Renal pelvis (tissue), 4 donors: ENCODE results near the gene APOL2. TPM values are rescaled to one million over a fixed set of nuclear protein-coding genes. Genes with fewer than 3 reads are reported as not detected.
"Not testable (repeated sequence)": the region's sequence is repeated elsewhere in the genome, so short reads cannot be mapped to it uniquely, and the experiment has no call there.

ENCODE experiments used
- DNase-seq: peaks from one replicate; pipeline ENCODE4 v3.0.0-alpha.2; 2013
- polyA plus RNA-seq, 3 donors: library from polyadenylated mRNA; unstranded; fragments of 120-200 nt; gene quantifications; one replicate each; pipeline ENCODE4 v1.2.1, GENCODE V29; 2013; ENCODE audit not compliant: insufficient read length in 3 of 3

APOL2 gene
- polyA plus RNA-seq, 3 donors, result 22.4 to 34.8 (median 34.1) TPM

DNA sequence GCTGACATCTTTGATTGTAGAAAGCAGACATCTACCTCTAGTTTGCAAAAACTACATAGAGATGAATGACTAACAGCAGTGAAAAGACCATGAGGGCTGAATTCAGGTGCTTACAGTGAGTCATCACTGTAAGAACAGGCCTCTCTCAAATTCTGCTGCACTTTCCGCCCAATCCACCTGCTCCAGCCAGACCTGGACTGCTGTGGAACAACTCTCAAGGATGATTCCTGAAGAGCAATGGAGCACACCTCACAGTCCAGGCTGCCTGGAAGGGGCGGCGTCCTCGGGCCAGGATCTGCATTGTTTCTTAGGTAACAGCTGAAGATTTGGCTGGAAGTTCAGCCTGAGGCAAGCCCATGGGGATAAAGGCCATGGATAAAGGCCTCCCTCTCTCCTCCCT is 15.1 kb downstream of the APOL2 start:
- DNase-seq, result no peak

DNA sequence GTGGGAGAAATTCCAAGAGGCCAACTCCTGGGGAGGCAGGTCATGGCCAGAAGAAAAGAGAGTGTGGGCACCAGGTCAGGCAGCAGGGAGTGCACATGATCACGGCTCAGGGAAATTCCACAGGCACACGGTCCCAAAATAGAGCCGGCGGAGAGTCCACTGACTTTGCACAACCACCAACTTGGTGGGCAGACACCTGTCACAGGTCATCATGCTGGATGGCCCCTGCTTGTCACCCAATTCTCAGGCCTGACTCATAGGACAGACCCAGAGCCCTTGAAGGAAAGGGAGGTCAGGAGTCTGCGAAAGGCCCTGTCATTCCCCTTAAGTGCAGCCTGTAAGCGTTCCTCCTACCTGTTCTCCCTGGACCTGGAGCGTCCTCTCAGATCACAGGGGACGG is 15.8 kb downstream of the APOL2 start:
- DNase-seq, result no peak

DNA sequence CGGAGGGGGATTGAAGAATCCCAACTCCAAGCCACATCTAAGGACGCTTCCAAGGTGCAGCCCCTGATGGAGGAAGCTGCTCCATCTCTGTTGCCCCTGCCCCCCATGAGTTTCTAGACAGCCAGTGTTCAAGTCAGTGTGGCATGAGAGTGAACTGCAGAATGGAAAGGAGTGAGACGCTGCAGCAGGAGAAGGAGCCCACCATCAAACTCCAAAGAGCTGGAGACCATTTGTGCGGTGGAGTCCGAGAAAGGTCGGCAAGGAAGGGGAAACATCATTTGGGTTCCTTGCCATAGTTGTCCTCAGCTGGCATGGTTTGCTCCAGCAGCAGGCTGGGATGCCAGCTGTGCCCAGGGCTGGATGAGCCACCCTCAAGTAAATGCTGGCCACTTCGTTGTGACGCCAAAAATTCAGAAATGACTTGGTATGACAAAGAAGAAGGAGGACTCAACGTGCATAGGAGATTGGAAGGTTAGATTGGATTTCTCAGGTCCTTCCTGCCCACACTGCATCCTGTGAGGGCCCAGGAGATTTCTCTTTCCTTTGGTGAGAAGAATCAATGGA is 16.4 kb downstream of the APOL2 start:
- no peak for DNase-seq

DNA sequence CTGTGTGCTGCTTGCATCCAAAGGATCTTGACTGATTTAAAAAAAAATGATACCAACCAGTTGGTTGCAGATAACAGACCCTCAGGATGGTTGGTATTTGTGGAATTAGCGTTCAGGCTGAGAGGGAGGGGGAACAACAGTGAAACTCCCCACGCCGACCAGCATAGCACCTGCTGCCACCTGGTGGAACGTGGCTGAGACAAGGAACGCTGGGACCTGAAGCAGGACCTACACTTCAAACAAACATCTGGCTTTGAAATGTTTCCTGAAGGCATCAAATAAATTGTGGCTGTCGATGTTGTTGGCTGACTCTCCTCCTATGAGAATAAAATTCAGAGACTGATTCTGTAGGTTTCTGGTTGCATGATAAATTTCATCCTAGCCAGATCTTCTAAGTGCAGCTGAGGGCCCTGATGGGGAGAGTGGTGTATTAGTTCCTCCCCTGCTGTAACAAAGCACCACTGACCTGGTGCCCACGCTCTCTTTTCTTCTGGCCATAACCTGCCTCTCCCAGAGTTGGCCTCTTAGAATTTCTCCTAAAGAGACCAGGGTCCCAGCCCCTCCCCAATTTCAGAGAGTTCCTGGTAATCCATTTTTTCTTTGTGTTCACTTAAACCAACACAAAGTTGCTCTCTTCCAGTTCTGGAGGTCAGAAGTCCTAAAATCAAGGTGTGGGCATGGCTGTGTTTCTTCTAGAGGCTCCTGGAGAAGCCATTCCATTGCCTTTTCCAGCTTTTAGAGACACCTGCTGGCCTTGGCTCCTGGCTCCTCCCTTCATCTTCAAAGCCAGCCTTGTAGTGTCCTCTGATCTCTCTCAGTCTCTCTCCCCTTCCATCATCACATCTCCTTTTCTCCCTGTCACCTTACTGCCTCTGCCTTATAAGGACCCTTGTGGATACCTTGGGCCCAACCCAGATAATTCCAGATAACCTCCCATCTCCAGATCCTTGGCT is 17.3 kb downstream of the APOL2 start:
- no peak for DNase-seq

DNA sequence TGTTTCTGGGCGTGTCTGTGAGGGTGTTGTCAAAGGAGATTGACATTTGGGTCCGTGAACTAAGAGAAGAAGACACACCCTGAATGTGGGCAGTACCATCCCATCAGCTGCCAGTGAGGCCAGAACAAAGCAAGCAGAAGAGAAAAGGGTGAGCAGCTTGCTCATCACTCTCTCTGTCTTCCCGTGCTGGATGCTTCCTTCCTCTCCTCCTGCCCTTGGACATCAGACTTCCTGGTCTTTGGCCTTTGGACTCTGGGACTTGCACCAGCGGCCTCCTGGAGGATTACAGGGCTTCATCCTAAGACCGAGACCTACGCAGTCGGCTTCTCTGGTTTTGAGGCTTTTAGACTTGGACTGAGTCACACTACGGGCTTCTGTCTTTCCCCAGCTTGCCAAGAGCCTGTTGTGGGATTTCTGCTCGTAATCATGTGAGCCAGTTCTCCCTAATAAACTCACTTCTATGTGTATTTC is 18.8 kb downstream of the APOL2 start:
- no peak for DNase-seq

DNA sequence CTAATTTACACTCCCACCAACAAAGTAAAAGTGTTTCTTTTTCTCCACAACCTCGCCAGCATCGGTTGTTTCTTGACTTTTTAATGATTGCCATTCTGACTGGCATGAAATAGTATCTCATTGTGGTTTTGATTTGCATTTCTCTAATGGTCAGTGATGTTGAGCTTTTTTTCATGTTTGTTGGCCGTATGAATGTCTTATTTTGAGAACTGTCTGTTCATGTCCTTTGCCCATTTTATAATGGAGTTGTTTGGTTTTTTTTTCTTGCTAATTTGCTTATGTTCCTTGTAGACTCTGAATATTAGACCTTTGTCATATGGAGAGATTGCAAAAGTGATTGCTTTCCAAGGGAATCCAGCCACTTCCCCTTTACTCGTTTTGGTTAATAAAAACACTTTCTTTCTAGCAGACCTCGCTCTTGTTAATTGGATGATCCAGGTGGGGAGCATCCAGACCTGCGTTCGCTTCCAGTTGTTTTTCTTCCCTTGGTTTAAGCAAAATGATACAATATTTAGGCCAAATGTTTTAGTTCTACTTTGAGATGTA is 20.6 kb downstream of the APOL2 start:
- DNase-seq, result no peak

DNA sequence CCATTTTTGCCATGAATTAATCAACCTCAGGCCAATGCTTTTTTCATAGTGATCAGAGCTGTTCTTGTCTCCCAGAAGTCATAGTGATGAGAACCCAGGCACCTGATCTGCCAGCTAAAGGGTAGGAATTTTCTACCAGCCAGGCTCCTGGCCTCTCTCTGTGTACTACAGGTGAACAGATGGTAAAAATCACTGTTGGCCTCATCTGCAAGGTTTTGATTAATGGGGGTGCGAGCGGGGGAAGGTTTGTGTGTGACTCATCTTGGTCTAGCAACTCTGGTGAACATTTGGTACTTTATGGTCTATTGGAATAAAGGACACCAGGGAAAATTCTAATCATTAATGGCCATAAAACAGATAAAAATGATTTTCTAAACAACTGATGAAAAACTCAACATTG is 23.3 kb downstream of the APOL2 start:
- DNase-seq, result no peak

DNA sequence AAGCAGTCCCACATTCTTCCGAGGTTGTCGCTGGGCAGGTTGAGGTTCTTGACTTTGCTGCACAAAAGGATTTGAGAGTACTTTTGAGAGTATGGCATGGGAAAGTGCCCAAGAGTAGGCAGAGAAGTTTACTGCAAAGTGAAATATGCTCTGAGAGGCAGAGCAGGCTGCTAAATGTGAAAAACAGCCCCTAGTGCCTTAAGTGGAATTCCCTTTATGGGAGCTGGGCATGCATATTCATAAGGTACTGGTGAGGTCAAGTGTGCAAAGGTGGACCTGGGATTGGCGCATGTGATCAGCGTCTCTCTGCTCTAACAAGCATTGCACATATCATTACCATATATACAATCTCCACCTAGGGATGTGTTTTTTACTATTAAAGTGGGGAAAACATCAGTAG is 25.7 kb downstream of the APOL2 start:
- no peak for DNase-seq

DNA sequence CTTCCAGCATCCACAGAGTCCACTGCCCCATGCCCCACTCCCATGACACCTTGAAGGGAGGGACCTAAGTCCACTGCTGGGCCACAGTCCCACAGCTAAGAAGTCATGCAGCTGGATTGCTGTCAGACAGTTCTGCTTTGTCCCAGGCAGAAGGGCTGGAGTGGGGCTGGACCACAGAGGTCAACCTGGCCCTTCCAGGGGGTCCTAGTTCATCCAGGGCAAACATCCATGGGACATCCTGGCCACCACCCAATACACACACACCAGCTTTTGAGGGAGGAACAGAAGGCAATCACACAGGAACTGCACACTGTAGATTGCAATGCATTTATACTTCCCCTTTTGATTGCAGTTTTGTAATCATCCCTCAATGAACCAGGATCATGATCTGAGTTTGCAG is 26.4 kb downstream of the APOL2 start:
- DNase-seq, result no peak

DNA sequence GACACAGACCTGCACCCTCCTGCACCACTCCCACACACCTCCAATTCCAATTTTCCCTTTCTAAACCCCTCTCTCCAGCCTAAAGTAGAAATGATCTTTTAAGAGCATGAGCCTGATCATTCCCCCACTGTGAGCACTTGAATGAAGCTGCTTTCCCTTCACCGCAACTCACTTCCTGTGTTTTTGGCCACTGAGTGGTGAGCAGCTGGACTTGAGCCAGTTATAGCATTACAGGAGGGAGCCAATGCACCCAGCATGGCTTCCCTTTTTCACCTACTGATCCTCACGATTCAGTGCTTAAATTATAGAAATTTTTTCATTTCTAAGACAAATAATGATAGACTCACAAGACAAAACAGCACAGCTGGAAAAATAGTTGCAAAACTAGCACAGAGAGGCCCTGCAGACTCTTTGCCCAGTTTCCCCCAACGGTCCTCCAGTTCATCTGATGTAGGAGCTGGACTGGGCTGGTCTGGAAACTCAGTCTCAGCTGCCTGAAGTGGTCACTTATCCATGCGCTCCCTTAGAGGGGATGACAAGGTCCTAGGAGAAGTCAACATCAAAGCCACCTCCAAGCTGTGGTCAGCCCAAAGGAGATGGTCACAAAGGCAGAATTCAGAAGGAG is 28.0 kb downstream of the APOL2 start:
- no peak for DNase-seq

DNA sequence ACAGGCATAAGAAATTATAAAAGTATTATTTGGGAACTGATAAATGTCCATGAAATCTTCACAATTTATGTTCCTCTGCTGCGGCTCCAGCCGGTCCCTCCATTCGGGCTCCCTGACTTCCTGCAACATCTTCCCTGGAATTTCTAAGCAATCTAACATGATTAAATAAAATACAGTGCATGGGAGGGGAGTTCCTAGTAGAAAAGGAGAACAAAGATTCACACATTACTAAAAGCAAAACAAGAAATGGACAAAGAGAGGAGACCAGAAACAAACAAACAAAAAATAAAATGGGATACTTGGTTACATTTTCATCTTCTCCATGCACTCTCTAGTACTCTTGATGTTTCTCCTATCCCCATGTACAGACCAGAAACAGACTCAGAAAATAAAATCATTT is 29.1 kb downstream of the APOL2 start:
- no peak for DNase-seq

DNA sequence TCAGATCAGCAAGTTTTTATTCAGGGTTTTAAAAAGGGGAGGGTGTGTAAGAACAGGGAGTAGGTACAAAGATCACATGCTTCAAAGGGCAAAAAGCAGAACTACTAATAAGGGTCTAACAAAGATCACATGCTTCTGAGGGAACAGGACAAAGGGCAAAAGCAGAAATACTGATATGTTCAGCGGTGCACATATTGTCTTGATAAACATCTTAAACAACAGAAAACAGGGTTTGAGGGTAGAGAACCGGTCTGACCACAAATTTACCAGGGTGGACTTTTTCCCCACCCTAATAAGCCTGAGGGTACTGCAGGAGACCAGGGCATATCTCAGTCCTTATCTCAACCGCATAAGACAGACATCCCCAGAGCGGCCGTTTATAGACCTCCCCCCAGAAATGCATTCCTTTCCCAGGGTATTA is 29.8 kb downstream of the APOL2 start:
- DNase-seq, result not testable (repeated sequence)

DNA sequence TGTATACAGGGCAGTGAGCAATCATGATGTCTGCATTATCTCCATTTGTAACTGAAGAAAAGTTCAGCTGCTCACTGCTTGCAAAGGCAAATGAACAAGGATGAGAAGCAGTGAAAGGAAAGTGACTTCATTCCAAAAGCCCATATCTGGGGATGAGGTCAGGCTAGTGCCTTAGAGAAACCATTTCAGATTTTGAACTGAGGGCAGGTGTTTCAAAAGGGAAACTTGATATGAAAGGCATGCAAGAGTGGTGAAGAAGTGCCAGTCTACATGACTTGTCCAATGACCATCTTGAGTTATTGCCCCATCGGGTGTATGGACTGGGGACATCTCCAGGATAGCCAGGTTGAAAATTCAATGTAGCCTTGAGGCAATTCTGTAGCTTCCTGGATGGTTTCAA is 30.4 kb downstream of the APOL2 start:
- DNase-seq, result no peak

DNA sequence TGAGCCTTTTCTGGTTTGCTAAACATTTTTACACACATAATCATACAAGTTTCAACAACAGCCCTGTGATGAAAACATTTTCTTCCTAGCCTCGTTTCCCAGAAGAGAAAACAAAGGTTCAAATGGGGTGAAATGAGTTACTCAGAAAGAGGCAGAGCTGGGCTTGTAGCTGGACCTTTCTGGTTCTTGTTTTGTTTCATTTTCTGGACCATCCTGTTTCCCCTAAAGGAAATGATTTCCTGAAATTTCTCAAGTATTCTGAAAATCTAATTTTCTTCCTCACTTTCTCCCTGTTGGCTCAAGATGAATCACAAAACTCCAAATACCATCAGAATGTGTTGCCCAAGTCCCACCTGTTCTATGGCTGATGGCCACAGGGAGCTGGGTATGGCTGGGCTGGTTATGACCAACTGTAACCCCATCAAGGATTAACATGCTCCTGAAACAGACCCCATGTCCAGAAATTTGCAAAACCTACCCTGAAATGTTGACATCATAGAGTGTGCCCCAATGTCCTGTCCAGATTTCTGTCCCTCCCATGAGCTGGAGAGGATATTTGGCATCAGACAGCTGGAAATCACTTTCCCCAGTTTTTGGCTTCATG is 31.1 kb downstream of the APOL2 start:
- no peak for DNase-seq

DNA sequence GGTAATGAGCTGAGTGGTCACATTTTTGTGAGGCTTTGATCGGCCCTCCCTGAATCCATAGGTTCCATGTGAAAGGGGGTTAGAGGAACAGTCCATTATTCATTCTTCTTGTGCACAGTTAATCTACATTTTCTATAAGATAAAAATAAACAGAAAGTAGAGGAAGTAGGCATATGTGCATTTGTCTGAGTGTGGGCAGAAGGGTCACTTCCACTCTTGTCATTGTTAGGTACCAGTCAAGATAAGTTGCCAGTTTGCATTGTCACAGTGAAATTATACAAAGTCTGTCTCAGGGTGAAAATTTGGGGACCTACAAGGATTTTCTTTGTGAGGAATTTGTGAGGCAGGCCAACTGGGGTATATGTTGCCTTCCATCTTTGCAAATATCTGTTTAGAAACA is 33.1 kb downstream of the APOL2 start:
- DNase-seq, result no peak

DNA sequence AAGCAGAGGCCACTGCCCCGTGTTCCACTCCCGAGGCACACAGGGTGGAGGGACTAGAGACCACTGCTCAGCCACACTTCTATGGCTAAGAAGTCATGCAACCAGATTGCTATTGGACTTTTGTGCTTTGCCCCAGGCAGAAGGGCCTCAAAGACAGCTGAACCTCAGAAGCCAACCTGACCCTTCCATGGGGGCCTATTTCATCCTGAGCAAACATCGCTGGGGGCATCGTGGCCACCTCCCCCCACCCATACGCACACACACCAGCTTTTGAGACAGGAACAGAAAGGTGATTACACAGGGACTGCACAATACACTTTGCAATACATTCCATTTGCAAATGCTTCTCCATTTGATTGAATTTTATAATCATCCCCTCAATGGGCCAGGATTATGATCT is 33.8 kb downstream of the APOL2 start:
- DNase-seq, result not testable (repeated sequence)

DNA sequence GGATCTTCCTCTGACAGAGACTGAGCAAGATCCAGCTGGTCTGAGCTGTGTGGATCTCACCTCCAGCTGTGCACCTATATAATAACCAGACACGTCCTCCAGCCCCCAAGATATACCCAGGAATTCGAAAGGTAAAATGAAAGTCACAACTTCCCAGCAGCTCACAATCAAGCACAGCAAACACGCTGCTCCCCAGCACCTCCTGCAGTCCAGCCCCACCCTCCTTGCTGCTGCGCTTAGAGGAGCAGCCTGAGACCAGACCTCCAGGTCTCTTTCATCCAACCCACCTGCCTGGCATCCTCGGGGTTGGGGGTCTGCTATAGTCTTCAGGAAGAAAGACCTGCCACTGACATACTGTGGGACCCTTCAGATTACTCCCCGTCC is 34.7 kb downstream of the APOL2 start:
- DNase-seq, result no peak

DNA sequence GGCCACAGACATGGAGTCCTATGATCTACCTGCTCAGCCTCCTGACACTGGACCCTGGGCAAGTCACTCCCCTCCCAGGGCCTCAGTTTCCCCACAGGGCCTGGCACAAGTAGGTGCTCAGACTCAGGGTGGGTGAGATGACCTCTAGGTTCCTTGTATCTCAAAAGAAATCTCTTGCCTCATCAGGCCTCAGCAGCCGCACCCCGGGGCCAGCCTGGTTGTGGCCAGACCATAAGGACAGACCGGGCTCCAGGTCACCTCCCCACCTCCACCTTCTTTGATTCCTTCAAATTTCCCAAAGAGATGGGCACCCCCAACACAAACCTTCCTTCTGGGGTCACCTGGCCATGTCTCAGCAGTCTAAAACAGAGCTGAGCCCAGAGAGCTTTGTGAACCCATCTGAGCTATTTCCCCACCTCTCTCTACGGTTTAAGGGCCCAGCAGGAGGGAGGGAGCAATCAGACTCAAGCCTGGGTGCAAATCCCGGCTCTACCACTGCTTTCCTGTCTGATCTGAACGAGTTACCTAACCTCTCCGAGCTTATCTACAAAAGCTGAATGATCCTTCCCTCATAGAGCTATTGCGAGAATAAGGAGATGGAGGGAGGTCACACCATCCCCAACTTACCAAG is 35.2 kb downstream of the APOL2 start:
- DNase-seq, result no peak

DNA sequence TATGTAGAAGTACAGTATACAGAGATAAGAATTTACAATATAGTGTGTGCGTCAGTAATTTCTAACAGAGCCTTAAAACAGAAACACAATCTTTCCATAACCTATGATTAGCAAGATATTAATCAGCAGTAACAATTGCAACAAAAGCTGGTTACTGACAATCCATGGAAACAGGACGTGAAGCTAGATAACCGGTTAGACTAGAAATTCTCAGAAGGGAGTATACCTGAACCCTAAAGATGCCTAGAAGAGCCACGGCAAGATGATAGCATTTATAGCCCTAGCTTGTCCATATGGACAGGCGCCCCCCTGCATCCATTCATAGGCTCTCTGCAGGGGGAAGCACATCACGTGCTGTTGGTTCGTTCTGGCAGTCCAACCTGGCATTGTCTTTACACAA is 35.9 kb downstream of the APOL2 start:
- DNase-seq, result not testable (repeated sequence)

DNA sequence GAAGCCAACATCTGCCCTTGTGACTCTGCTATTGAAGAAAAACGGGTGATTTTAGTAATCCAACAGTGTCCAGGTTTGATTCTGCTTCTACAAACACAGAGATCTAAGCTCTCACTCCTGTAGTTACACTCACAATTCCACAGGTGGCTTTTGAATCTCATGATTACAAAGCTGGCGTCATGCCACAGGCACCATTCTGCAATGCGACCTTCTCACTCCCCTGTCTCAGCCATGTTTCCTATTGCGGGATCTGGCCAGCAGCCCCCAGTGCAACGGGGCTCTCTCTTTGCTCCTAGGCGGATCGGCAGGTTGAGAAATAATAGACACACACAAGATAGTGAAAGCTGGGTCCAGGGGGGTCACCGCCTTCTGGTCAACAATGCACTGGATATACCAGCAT is 36.4 kb downstream of the APOL2 start:
- peak; percentile 52 for DNase-seq

DNA sequence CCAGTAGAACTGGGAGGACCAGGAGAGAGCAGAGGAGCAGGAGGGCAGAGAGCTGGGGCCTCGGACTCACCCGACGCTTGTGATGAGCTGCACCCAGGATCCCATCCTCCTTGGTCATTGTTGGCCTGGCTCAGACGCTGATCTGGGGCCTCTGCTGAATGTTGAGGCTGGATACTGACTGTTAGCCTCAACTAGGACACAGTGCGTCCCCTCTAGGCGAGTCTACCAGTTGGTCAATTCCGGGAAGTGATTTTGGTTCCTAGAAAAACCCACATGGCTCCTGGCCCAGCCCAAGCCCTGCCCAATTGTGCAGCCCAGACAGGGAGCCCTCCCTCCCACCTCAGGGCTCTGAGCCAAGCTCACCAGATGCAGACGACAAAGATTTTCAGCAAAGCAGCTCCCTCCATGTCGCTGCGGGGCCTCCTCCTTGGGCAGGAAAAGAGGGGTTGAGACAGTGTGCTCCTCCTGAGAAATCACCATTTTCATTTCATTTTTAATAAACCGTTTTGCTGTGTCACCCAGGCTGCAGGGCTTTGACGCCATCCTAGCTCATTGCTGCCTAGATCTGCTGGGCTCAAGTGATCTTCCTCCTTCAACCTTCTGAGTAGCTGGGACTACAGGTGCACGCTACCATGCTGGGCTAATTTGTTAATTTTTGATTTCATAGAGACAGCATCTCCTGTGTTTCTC is 37.6 kb downstream of the APOL2 start, which contains the start of gene APOL4:
APOL4 (minus strand) TSS at position 180 of the 690 bp plus-strand sequence; CDS start at position 105, 75 bp downstream.
- DNase-seq, result peak; percentile 55
